H9 (cell line): Measurements from ENCODE around the gene CD58. TPM values are rescaled to one million over a fixed set of nuclear protein-coding genes. Genes with fewer than 3 reads are reported as not detected.

ENCODE experiments used
- DNase-seq: peaks from one replicate; pipeline ENCODE4 v3.0.0-alpha.2; 2017
- H2AFZ ChIP-seq: one replicate; pipeline ENCODE4 v1.6.1; 2013; ENCODE audit warnings: mild to moderate bottlenecking, low read length, control low read depth, moderate library complexity
- H2AK5ac ChIP-seq: 2 replicates; pipeline ENCODE4 v1.6.1; 2013; ENCODE audit warnings: low read length, control low read depth, mixed read lengths; ENCODE audit not compliant: insufficient read length
- H2BK120ac ChIP-seq: one replicate; pipeline ENCODE4 v1.6.1; 2013; ENCODE audit warnings: low read depth, mild to moderate bottlenecking, low read length, control low read depth, inconsistent platforms; ENCODE audit not compliant: poor library complexity, severe bottlenecking
- H2BK12ac ChIP-seq: 2 replicates; pipeline ENCODE4 v1.6.1; 2013; ENCODE audit warnings: low read length, control low read depth, mixed read lengths, low read depth; ENCODE audit not compliant: insufficient read length
- H2BK15ac ChIP-seq: 2 replicates; pipeline ENCODE4 v1.6.1; 2013; ENCODE audit warnings: low read depth, low read length, control low read depth
- H2BK20ac ChIP-seq: one replicate; pipeline ENCODE4 v1.6.1; 2013; ENCODE audit warnings: low read depth, mild to moderate bottlenecking, low read length, control low read depth, inconsistent platforms; ENCODE audit not compliant: poor library complexity, severe bottlenecking
- H2BK5ac ChIP-seq: 2 replicates; pipeline ENCODE4 v1.6.1; 2013; ENCODE audit warnings: low read length, control low read depth, mixed read lengths; ENCODE audit not compliant: insufficient read length
- H3K14ac ChIP-seq: 2 replicates; pipeline ENCODE4 v1.6.1; 2013; ENCODE audit warnings: low read length, control low read depth; ENCODE audit not compliant: insufficient read depth
- H3K18ac ChIP-seq: 2 replicates; pipeline ENCODE4 v1.6.1; 2013; ENCODE audit warnings: low read depth, mild to moderate bottlenecking, mixed read lengths, low read length, control low read depth; ENCODE audit not compliant: insufficient read length
- H3K23ac ChIP-seq: 2 replicates; pipeline ENCODE4 v1.6.1; 2013; ENCODE audit warnings: low read length, control low read depth, mixed read lengths, low read depth; ENCODE audit not compliant: insufficient read length
- H3K23me2 ChIP-seq: 2 replicates; pipeline ENCODE4 v1.6.1; 2013; ENCODE audit warnings: low read depth, mild to moderate bottlenecking, mixed read lengths, low read length, control low read depth; ENCODE audit not compliant: insufficient read length, poor library complexity, severe bottlenecking
- H3K27ac ChIP-seq: 2 replicates; pipeline ENCODE4 v1.5.1; 2013; ENCODE audit warnings: low read length, control low read depth, mixed read lengths, low read depth; ENCODE audit not compliant: insufficient read length
- H3K27me3 ChIP-seq: 2 replicates; pipeline ENCODE4 v1.6.1; 2013; ENCODE audit warnings: low read length, control low read depth, inconsistent platforms; ENCODE audit not compliant: insufficient read depth
- H3K4ac ChIP-seq: 2 replicates; pipeline ENCODE4 v1.6.1; 2013; ENCODE audit warnings: low read depth, mild to moderate bottlenecking, control low read depth, inconsistent platforms, low read length, moderate library complexity
- H3K4me1 ChIP-seq: 2 replicates; pipeline ENCODE4 v1.6.1; 2013; ENCODE audit warnings: low read length, control low read depth, inconsistent platforms; ENCODE audit not compliant: insufficient read depth
- H3K4me2 ChIP-seq: 2 replicates; pipeline ENCODE4 v1.6.1; 2013; ENCODE audit warnings: low read length, control low read depth, mixed read lengths; ENCODE audit not compliant: insufficient read length, insufficient read depth
- H3K56ac ChIP-seq: 2 replicates; pipeline ENCODE4 v1.6.1; 2013; ENCODE audit warnings: low read depth, mild to moderate bottlenecking, mixed read lengths, low read length, control low read depth; ENCODE audit not compliant: insufficient read length
- H3K79me1 ChIP-seq: 2 replicates; pipeline ENCODE4 v1.6.1; 2013; ENCODE audit warnings: low read depth, mild to moderate bottlenecking, moderate library complexity, low read length, control low read depth, inconsistent platforms; ENCODE audit not compliant: insufficient read depth, poor library complexity, severe bottlenecking
- H3K79me2 ChIP-seq: 2 replicates; pipeline ENCODE4 v1.6.1; 2013; ENCODE audit warnings: low read length, control low read depth, inconsistent platforms; ENCODE audit not compliant: insufficient read depth
- H3K9ac ChIP-seq: 2 replicates; pipeline ENCODE4 v1.6.1; 2013; ENCODE audit warnings: low read length, control low read depth, mixed read lengths; ENCODE audit not compliant: insufficient read length; ENCODE audit errors: extremely low read depth
- H3K9me3 ChIP-seq: one replicate; pipeline ENCODE4 v1.6.1; 2013; ENCODE audit warnings: low read depth, low read length, inconsistent platforms; ENCODE audit not compliant: control insufficient read depth
- H3T11ph ChIP-seq: one replicate; pipeline ENCODE4 v1.6.1; 2013; ENCODE audit warnings: mild to moderate bottlenecking, low read length, control low read depth, inconsistent platforms
- H4K20me1 ChIP-seq: one replicate; pipeline ENCODE4 v1.6.1; 2013; ENCODE audit not compliant: control insufficient read depth, insufficient read length, insufficient read depth
- H4K5ac ChIP-seq: 2 replicates; pipeline ENCODE4 v1.6.1; 2013; ENCODE audit warnings: low read depth, mild to moderate bottlenecking, mixed read lengths, low read length, control low read depth; ENCODE audit not compliant: insufficient read length
- H4K8ac ChIP-seq: replicated peaks from 2 replicates; pipeline ENCODE4 v1.6.1; 2013; ENCODE audit warnings: low read length, control low read depth, mixed read lengths, low read depth; ENCODE audit not compliant: insufficient read length
- H4K91ac ChIP-seq: 2 replicates; pipeline ENCODE4 v1.6.1; 2013; ENCODE audit warnings: low read depth, mild to moderate bottlenecking, moderate library complexity, mixed read lengths, low read length, control low read depth; ENCODE audit not compliant: insufficient read length
- H3K27ac Mint-ChIP-seq, 3 experiments: 2 replicates in 2 of 3; 3 replicates in 1 of 3; pipeline ENCODE4 v1.8.0; 2020 to 2021; ENCODE audit warnings: mixed read lengths in 3 of 3, mild to moderate bottlenecking in 1 of 3, moderate library complexity in 1 of 3
- H3K27me3 Mint-ChIP-seq: 2 replicates; pipeline ENCODE4 v1.8.0; 2021; ENCODE audit warnings: low read depth, mild to moderate bottlenecking, moderate library complexity, mixed read lengths
- H3K36me3 Mint-ChIP-seq, 3 experiments: 2 replicates in 2 of 3; 3 replicates in 1 of 3; pipeline ENCODE4 v1.8.0; 2020 to 2021; ENCODE audit warnings: low read depth in 3 of 3, mixed read lengths in 3 of 3; ENCODE audit not compliant: insufficient read depth in 1 of 3
- H3K4me1 Mint-ChIP-seq, 2 experiments: 2 replicates each; pipeline ENCODE4 v1.8.0; 2020; ENCODE audit warnings: mixed read lengths in 2 of 2
- H3K4me3 Mint-ChIP-seq, 2 experiments: 2 replicates in 1 of 2; 3 replicates in 1 of 2; pipeline ENCODE4 v1.8.0; 2020 to 2021; ENCODE audit warnings: mild to moderate bottlenecking in 2 of 2, mixed read lengths in 2 of 2, moderate library complexity in 1 of 2
- H3K9me3 Mint-ChIP-seq, 2 experiments: 2 replicates in 1 of 2; 3 replicates in 1 of 2; pipeline ENCODE4 v1.8.0; 2020; ENCODE audit warnings: mild to moderate bottlenecking in 2 of 2, mixed read lengths in 2 of 2, moderate library complexity in 1 of 2
- WGBS: extraction: QIAGEN DNeasy Blood & Tissue Kit; methylation state at CpG from one replicate; pipeline ENCODE4 v1.1.7; 2013; ENCODE audit warnings: missing lambda C conversion rate, low lambda C conversion rate, mixed read lengths; ENCODE audit not compliant: insufficient read length; ENCODE audit errors: extremely low coverage; 5-methylcytosine and 5-hydroxymethylcytosine counted together
- total RNA-seq: library from RNA; stranded (reverse); gene quantifications from 2 replicates; pipeline ENCODE4 v1.2.1, GENCODE V29; 2021
- TF ChIP-seq, protein P1 (sequence below): fragments of 200-600 bp; sonication (generic); conservative IDR thresholded peaks from 3 replicates; pipeline ENCODE4 v1.8.0; 2021; ENCODE audit warnings: antibody characterized with exemption, mild to moderate bottlenecking

The CD58 gene
- total RNA-seq, 1 experiment from 2014 or later, result 4.3 TPM

DNA sequence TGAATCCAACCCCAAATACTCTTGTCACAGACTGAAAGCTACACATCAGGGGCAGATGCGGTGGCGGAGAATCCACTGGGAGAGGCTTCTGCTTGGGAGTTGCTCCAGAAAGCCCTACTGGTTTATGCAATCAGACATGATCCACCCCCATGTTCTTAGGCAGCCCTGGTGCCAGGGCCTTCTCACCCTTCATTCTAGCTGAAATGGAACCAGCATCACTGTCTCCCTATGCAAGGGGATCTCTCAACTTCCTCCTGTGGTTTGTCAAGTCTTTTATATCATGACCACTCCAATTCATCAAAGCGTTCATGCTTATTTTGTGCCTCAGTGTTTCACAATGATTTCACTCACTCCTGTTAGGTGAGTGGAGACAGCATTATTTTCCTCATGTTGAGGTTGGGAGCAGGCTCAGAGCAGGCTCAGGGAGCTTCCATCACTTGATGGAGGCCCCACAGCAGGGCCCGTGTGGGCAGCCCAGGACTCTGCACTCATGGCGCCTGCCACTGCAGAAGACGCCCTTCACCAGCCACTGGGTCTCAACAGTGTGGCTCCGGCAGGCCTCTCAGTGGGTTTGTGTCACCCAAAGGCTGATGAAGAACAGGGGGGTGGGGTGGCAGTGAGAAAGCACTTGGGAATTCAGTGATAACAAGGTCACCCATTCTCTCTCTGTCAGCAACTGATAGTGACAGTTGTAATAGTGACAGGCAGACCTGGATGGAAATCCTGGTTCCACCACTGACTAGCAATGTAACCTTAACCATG lies 67.1 kb downstream of the CD58 start:
- H3K56ac ChIP-seq, result no peak overlapping the region
- no peaks in the 10 kb centered on the region for H3K9me3 Mint-ChIP-seq
- no peak overlapping the region for H4K91ac ChIP-seq
- H3K27ac ChIP-seq, result no peak overlapping the region
- no peak overlapping the region for H3T11ph ChIP-seq
- H4K20me1 ChIP-seq, result no peaks in the 10 kb centered on the region
- H3K23ac ChIP-seq, result no peak overlapping the region
- H3K27me3 Mint-ChIP-seq, result peaks cover 2% of the 10 kb centered on the region; the same call in 1 of the 2 replicates
- H3K36me3 Mint-ChIP-seq, result no peaks in the 10 kb centered on the region
- H3K4me2 ChIP-seq, result no peak overlapping the region
- H3K18ac ChIP-seq, result no peak overlapping the region
- no CpG with 5 or more reads among the region's 7 CpGs for WGBS
- no peaks in the 10 kb centered on the region for H3K79me2 ChIP-seq
- no peak for DNase-seq
- TF ChIP-seq, protein P1, sequence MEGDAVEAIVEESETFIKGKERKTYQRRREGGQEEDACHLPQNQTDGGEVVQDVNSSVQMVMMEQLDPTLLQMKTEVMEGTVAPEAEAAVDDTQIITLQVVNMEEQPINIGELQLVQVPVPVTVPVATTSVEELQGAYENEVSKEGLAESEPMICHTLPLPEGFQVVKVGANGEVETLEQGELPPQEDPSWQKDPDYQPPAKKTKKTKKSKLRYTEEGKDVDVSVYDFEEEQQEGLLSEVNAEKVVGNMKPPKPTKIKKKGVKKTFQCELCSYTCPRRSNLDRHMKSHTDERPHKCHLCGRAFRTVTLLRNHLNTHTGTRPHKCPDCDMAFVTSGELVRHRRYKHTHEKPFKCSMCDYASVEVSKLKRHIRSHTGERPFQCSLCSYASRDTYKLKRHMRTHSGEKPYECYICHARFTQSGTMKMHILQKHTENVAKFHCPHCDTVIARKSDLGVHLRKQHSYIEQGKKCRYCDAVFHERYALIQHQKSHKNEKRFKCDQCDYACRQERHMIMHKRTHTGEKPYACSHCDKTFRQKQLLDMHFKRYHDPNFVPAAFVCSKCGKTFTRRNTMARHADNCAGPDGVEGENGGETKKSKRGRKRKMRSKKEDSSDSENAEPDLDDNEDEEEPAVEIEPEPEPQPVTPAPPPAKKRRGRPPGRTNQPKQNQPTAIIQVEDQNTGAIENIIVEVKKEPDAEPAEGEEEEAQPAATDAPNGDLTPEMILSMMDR, result no peak
- no peak overlapping the region for H4K5ac ChIP-seq
- H3K9ac ChIP-seq, result no peak overlapping the region
- H3K27me3 ChIP-seq, result no peaks in the 10 kb centered on the region
- H3K4me3 Mint-ChIP-seq, result no peak overlapping the region
- H2AK5ac ChIP-seq, result no peak overlapping the region
- H2BK12ac ChIP-seq, result no peak overlapping the region
- H3K4me1 Mint-ChIP-seq, result peaks cover 7 to 10% of the 10 kb centered on the region in 2 experiments; a peak in 3 of 4 replicates
- no peak overlapping the region for H3K4ac ChIP-seq
- no peak overlapping the region for H2BK120ac ChIP-seq
- H3K23me2 ChIP-seq, result no peaks in the 10 kb centered on the region
- H2BK15ac ChIP-seq, result no peak overlapping the region
- H3K27ac Mint-ChIP-seq, result no peak overlapping the region
- H4K8ac ChIP-seq, result no peak overlapping the region
- no peak overlapping the region for H2BK5ac ChIP-seq
- no peak overlapping the region for H2AFZ ChIP-seq
- H3K9me3 ChIP-seq, result no peaks in the 10 kb centered on the region
- no peak overlapping the region for H3K14ac ChIP-seq
- H3K79me1 ChIP-seq, result no peaks in the 10 kb centered on the region
- H2BK20ac ChIP-seq, result no peak overlapping the region
- no peaks in the 10 kb centered on the region for H3K4me1 ChIP-seq
